H1 (cell line): ENCODE data around the gene DYNC2H1.

Source experiments
- EZH2 ChIP-seq: fragments of 200-600 bp; sonication (generic); IDR thresholded peaks from 2 replicates; pipeline ENCODE4 v1.7.1; 2012; ENCODE audit warnings: low read depth, mild to moderate bottlenecking, moderate library complexity, low read length, inconsistent platforms; ENCODE audit not compliant: severe bottlenecking
- POLR2AphosphoS5 ChIP-seq: IDR thresholded peaks from 2 replicates; pipeline ENCODE4 v1.6.1; 2011; ENCODE audit warnings: low read depth, low read length
- TAF1 ChIP-seq: IDR thresholded peaks from 2 replicates; pipeline ENCODE4 v1.6.1; 2011; ENCODE audit warnings: mild to moderate bottlenecking, low read depth, low read length

- TF ChIP-seq POLR2AphosphoS5 (no peak), TAF1 (no peak), EZH2 (no peak)
Observed at GRCh38 chr11:103112364-103112763, 3.1 kb downstream of the DYNC2H1 start.
